OCI-LY7 (cell line): ENCODE data around the gene FYN. TPM values are rescaled to one million over a fixed set of nuclear protein-coding genes. Genes with fewer than 3 reads are reported as not detected.

ENCODE experiments used
- BruUV-seq: library from RNA; stranded (reverse); fragments of 400-500 nt; replicated peaks from 2 replicates; lab custom pipeline; 2021; lab: Mats Ljungman, UMichigan
- CTCF ChIA-PET: fragments of 300-600 bp; sonication (Branson Sonifier 250); formaldehyde crosslinking; loops from one replicate; lab custom pipeline; 2022; ENCODE audit warnings: antibody characterized with exemption; ENCODE audit not compliant: unreplicated experiment; lab: Charles Lee
- POLR2A ChIA-PET: fragments of 300-600 bp; sonication (Branson Sonifier 250); formaldehyde crosslinking; loops from one replicate; lab custom pipeline; 2022; ENCODE audit warnings: antibody characterized with exemption; lab: Charles Lee
- DNase-seq: peaks from one replicate; pipeline ENCODE4 v3.0.0-alpha.2; 2015; ENCODE audit warnings: low spot score
- H2AFZ ChIP-seq: fragments of 200-600 bp; sonication (generic), shearing (Covaris generic); 2 replicates; pipeline ENCODE4 v1.6.1; 2014; ENCODE audit warnings: mild to moderate bottlenecking, antibody characterized with exemption, low read length, moderate library complexity
- H3K27ac ChIP-seq: fragments of 200-600 bp; sonication (generic); 2 replicates; pipeline ENCODE4 v1.5.1; 2014; ENCODE audit warnings: mixed run types, low read depth, mild to moderate bottlenecking, moderate library complexity, low read length, inconsistent platforms; ENCODE audit not compliant: poor library complexity, severe bottlenecking
- H3K36me3 ChIP-seq: fragments of 200-600 bp; sonication (generic); 2 replicates; pipeline ENCODE4 v1.6.1; 2014; ENCODE audit warnings: mild to moderate bottlenecking, antibody characterized with exemption, low read length, moderate library complexity, mixed read lengths; ENCODE audit not compliant: insufficient read depth
- H3K4me1 ChIP-seq: fragments of 200-600 bp; sonication (generic); 2 replicates; pipeline ENCODE4 v1.5.1; 2014; ENCODE audit warnings: mild to moderate bottlenecking, low read length; ENCODE audit not compliant: insufficient read depth, poor library complexity, severe bottlenecking
- H3K4me2 ChIP-seq: fragments of 200-600 bp; sonication (generic); 2 replicates; pipeline ENCODE4 v1.6.1; 2014; ENCODE audit warnings: mild to moderate bottlenecking, low read length
- H3K4me3 ChIP-seq: fragments of 200-600 bp; sonication (generic); 2 replicates; pipeline ENCODE4 v1.5.1; 2014; ENCODE audit warnings: mild to moderate bottlenecking, low read depth, low read length; ENCODE audit not compliant: poor library complexity, severe bottlenecking
- H3K79me2 ChIP-seq: fragments of 200-600 bp; sonication (generic); 2 replicates; pipeline ENCODE4 v1.6.1; 2016; ENCODE audit warnings: low read depth, mild to moderate bottlenecking, low read length, moderate library complexity, mixed read lengths; ENCODE audit not compliant: insufficient read depth
- H3K9me2 ChIP-seq: fragments of 200-600 bp; sonication (generic); 2 replicates; pipeline ENCODE4 v1.6.1; 2016; ENCODE audit warnings: mild to moderate bottlenecking, low read length, mixed read lengths; ENCODE audit not compliant: insufficient read depth
- H3K9me3 ChIP-seq: fragments of 200-600 bp; sonication (generic); 2 replicates; pipeline ENCODE4 v1.6.1; 2014; ENCODE audit warnings: mild to moderate bottlenecking, mixed run types, low read length, mixed read lengths
- H4K20me1 ChIP-seq: fragments of 200-600 bp; sonication (generic); 2 replicates; pipeline ENCODE4 v1.6.1; 2014; ENCODE audit warnings: mild to moderate bottlenecking, antibody characterized with exemption, low read length, moderate library complexity, mixed read lengths; ENCODE audit not compliant: insufficient read depth
- CTCF ChIP-seq: fragments of 200-600 bp; sonication (generic); conservative IDR thresholded peaks from 2 replicates; pipeline ENCODE4 v1.5.1; 2014; ENCODE audit warnings: mild to moderate bottlenecking, antibody characterized with exemption, low read length, moderate library complexity, mixed read lengths
- EZH2phosphoT487 ChIP-seq: fragments of 200-600 bp; sonication (generic); IDR thresholded peaks from 2 replicates; pipeline ENCODE4 v1.6.1; 2018; ENCODE audit warnings: low read depth, borderline replicate concordance, mild to moderate bottlenecking, mixed run types, antibody characterized with exemption, low read length, moderate library complexity, mixed read lengths
- intact Hi-C: fragments of 100-400 bp; cut with micrococcal nuclease; formaldehyde crosslinking; loops from one replicate; pipeline ENCODE4 v1.10.0; 2022; ENCODE audit not compliant: unreplicated experiment
- total RNA-seq, 2 experiments: library from RNA; depleted of rRNA in 1 of 2; stranded (reverse); fragments of >200 nt in 1 of 2; shearing (Covaris generic) in 1 of 2; gene quantifications; 2 replicates each; pipeline ENCODE4 v1.2.3, GENCODE V29; 2014 to 2022

Gene FYN
- total RNA-seq, 2 experiments from 2014 or later: 57.3 to 92.9 TPM

- no peak overlapping the region for H3K27ac ChIP-seq
- ChIA-PET POLR2A (no interaction called here), CTCF (no interaction called here)
- H2AFZ ChIP-seq: no peak overlapping the region
- no TSS peak for BruUV-seq
- no peaks in the 10 kb centered on the region for H3K36me3 ChIP-seq
- DNase-seq: no peak
- H3K9me2 ChIP-seq: no peaks in the 10 kb centered on the region
- no peak overlapping the region for H3K4me2 ChIP-seq
- H4K20me1 ChIP-seq: no peaks in the 10 kb centered on the region
- TF ChIP-seq CTCF: no peak
- no peak for TF ChIP-seq EZH2phosphoT487
- intact Hi-C loops: no loop called here
- H3K9me3 ChIP-seq: no peaks in the 10 kb centered on the region
- H3K4me3 ChIP-seq: no peak overlapping the region
- no peaks in the 10 kb centered on the region for H3K79me2 ChIP-seq
- H3K4me1 ChIP-seq: no peaks in the 10 kb centered on the region
These were observed 43.5 kb upstream of the FYN start for GRCh38 chr6:111916747-111917146.

GRCh38 chr6:111914617-111915016 lies 41.4 kb upstream of the FYN start:
- H3K27ac ChIP-seq: no peak overlapping the region
- no peak overlapping the region for H3K4me2 ChIP-seq
- no peaks in the 10 kb centered on the region for H4K20me1 ChIP-seq
- BruUV-seq: no TSS peak
- POLR2A ChIA-PET: no interaction called here
- no peaks in the 10 kb centered on the region for H3K9me3 ChIP-seq
- H3K4me3 ChIP-seq: no peak overlapping the region
- TF ChIP-seq EZH2phosphoT487: no peak
- TF ChIP-seq CTCF: no peak
- no peak for DNase-seq
- H2AFZ ChIP-seq: no peak overlapping the region
- intact Hi-C loops: loop anchor here (5.0 kb wide), 1 partner anchor 53 kb away; no protein-coding TSS in a partner anchor
- CTCF ChIA-PET: no interaction called here
- no peaks in the 10 kb centered on the region for H3K4me1 ChIP-seq
- no peaks in the 10 kb centered on the region for H3K9me2 ChIP-seq
- H3K79me2 ChIP-seq: no peaks in the 10 kb centered on the region
- no peaks in the 10 kb centered on the region for H3K36me3 ChIP-seq

- CTCF ChIA-PET: no interaction called here
- Histone ChIP-seq H3K27ac (no peak overlapping the region), H4K20me1 (no peaks in the 10 kb centered on the region), H3K36me3 (no peaks in the 10 kb centered on the region), H3K4me2 (no peak overlapping the region), H3K9me2 (no peaks in the 10 kb centered on the region), H3K4me1 (no peaks in the 10 kb centered on the region), H3K9me3 (no peaks in the 10 kb centered on the region), H2AFZ (no peak overlapping the region), H3K79me2 (no peaks in the 10 kb centered on the region), H3K4me3 (no peak overlapping the region)
- POLR2A ChIA-PET: no interaction called here
- no TSS peak for BruUV-seq
- no peak for DNase-seq
- intact Hi-C loops: loop anchor here (5.0 kb wide), 1 partner anchor 54 kb away; no protein-coding TSS in a partner anchor
- TF ChIP-seq CTCF (no peak), EZH2phosphoT487 (no peak)
These were observed 39.7 kb upstream of the FYN start for GRCh38 chr6:111912904-111913303.
